Body of pancreas (tissue), 4 donors: ENCODE data around the gene CKM. TPM values are rescaled to one million over a fixed set of nuclear protein-coding genes. Genes with fewer than 3 reads are reported as not detected.
"Not testable (repeated sequence)": the region's sequence is repeated elsewhere in the genome, so short reads cannot be mapped to it uniquely, and the experiment has no call there.

Source experiments
- ATAC-seq: fragments of 150-250 bp; one replicate; pipeline ENCODE4 v1.9.1; 2016
- DNase-seq, 4 donors: peaks; one replicate each; pipeline ENCODE4 v3.0.0-alpha.2; 2019
- H3K27ac ChIP-seq, 4 donors: fragments of 200-600 bp; sonication (generic); 1 replicate in 3 of 4; 2 replicates in 1 of 4; pipeline versions ENCODE4 v1.5.1 to v1.6.1; 2016 to 2019; ENCODE audit warnings: mild to moderate bottlenecking in 1 of 4, mixed read lengths in 1 of 4, moderate library complexity in 1 of 4
- H3K27me3 ChIP-seq, 2 donors: fragments of 200-600 bp; sonication (generic); one replicate each; pipeline ENCODE4 v1.6.0; 2016; ENCODE audit warnings: mild to moderate bottlenecking in 1 of 2
- H3K36me3 ChIP-seq, 2 donors: fragments of 200-600 bp; sonication (generic); replicated peaks in 1 of 2; 2 replicates each; pipeline ENCODE4 v1.5.1; 2016; ENCODE audit warnings: low read depth in 2 of 2; ENCODE audit not compliant: insufficient read depth in 1 of 2
- H3K4me1 ChIP-seq: fragments of 200-600 bp; sonication (generic); one replicate; pipeline ENCODE4 v1.6.0; 2016
- H3K4me3 ChIP-seq, 2 donors: fragments of 200-600 bp; sonication (generic); 1 replicate in 1 of 2; 2 replicates in 1 of 2; pipeline ENCODE4 v1.5.1; 2016 to 2019
- H3K9me3 ChIP-seq, 3 donors: fragments of 200-600 bp; sonication (generic); 1 replicate in 2 of 3; 2 replicates in 1 of 3; pipeline ENCODE4 v1.5.1; 2016
- POLR2A ChIP-seq, 3 donors: fragments of 450-650 bp; IDR thresholded peaks; one replicate each; pipeline ENCODE4 v1.6.1; 2016; ENCODE audit warnings: antibody characterized with exemption in 3 of 3, mild to moderate bottlenecking in 2 of 3
- WGBS, 2 donors: methylation state at CpG; one replicate each; pipeline ENCODE4 v1.1.5; 2017; 5-methylcytosine and 5-hydroxymethylcytosine counted together
- intact Hi-C: fragments of 100-400 bp; cut with DNase I; formaldehyde crosslinking; loops from one replicate; pipeline ENCODE4 v1.15.1; 2023
- total RNA-seq, 2 donors: library from RNA; depleted of rRNA; stranded (reverse); fragments of >200 nt; gene quantifications; one replicate each; pipeline ENCODE4 v1.1.0, GENCODE V29; 2016
- TF ChIP-seq, protein P1 (sequence below), 7 experiments: fragments of 450-650 bp in 4 of 7; fragments of 200-600 bp in 3 of 7; sonication (generic) in 3 of 7; IDR thresholded peaks; one replicate each; pipeline ENCODE4 v1.5.1; 2016 to 2019; ENCODE audit warnings: antibody characterized with exemption in 7 of 7

The CKM gene
- total RNA-seq, 2 donors from 2014 or later, result not detected

DNA sequence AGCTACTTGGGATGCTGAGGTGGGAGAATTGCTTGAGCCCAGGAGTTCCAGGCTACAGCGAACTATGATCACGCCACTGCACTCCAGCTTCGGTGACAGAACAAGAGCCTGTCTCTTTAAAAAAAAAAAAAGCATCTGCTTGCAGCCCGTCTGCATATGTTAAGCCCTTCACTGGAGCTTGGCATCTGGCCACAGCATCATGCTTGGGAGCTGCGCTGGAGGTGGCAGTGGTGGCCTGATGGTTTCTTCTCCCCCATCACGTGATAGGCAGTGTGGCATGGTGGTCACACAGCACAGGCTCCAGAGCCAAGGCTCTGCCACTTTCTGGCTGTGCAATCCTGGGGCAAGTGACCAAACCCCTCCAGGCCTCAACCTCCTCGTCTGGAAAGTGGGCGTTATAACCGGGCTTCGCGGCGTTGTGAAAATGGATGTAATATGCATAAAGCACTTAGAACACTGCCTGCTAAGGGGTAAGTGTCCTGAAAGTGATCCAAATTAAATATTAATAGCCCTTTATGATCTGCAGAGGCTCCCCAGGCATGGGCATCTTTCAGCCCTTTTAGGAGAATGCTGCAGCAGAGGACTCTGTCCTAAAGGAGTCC is 47.2 kb downstream of the CKM start:
- ATAC-seq, result no peak
- TF ChIP-seq POLR2A (IDR thresholded peaks at IDR 0.05), result no peak
- TF ChIP-seq, protein P1, sequence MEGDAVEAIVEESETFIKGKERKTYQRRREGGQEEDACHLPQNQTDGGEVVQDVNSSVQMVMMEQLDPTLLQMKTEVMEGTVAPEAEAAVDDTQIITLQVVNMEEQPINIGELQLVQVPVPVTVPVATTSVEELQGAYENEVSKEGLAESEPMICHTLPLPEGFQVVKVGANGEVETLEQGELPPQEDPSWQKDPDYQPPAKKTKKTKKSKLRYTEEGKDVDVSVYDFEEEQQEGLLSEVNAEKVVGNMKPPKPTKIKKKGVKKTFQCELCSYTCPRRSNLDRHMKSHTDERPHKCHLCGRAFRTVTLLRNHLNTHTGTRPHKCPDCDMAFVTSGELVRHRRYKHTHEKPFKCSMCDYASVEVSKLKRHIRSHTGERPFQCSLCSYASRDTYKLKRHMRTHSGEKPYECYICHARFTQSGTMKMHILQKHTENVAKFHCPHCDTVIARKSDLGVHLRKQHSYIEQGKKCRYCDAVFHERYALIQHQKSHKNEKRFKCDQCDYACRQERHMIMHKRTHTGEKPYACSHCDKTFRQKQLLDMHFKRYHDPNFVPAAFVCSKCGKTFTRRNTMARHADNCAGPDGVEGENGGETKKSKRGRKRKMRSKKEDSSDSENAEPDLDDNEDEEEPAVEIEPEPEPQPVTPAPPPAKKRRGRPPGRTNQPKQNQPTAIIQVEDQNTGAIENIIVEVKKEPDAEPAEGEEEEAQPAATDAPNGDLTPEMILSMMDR (IDR thresholded peaks at IDR 0.05), result no peak
- no peak overlapping the region for H3K27ac ChIP-seq
- H3K4me1 ChIP-seq, result peaks cover 12% of the 10 kb centered on the region
- no peaks in the 10 kb centered on the region for H3K27me3 ChIP-seq
- 81 to 84% methylated on average over 12 of the region's 12 CpGs for WGBS, 2 donors
- H3K4me3 ChIP-seq, result no peak overlapping the region
- intact Hi-C loops, result no loop called here
- H3K9me3 ChIP-seq, result no peaks in the 10 kb centered on the region
- no peak for DNase-seq
- H3K36me3 ChIP-seq, result peaks cover 0 to 5% of the 10 kb centered on the region in 2 donors

DNA sequence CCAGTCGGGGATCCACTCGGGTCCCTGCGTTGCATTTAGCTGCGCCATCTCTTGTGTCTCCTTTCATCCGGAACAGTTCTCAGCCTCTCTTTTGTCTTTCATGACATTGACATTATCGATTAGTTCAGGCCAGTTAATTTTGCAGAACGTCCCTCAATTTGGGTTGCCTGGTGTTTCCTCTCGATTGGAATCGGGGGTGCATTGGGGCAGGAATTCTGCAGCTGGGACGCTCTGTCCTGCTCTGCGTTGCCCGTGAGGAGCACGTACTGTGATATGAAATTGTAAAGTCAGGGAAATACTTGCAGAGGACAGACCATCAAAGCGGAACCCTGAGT is 49.2 kb downstream of the CKM start:
- H3K9me3 ChIP-seq, result no peaks in the 10 kb centered on the region
- DNase-seq (no peak), ATAC-seq (no peak)
- peaks cover 12% of the 10 kb centered on the region for H3K4me1 ChIP-seq
- no peaks in the 10 kb centered on the region for H3K27me3 ChIP-seq
- intact Hi-C loops, result no loop called here
- H3K4me3 ChIP-seq, result no peak overlapping the region
- H3K36me3 ChIP-seq, result peaks cover 0 to 1% of the 10 kb centered on the region in 2 donors
- TF ChIP-seq, protein P1 (IDR thresholded peaks at IDR 0.05), result no peak
- TF ChIP-seq POLR2A (IDR thresholded peaks at IDR 0.05), result no peak
- WGBS, 2 donors, result 72 to 79% methylated on average over 14 of the region's 14 CpGs
- H3K27ac ChIP-seq, result peak overlapping the region in 2 of 4 donors; percentile 31 to 36

DNA sequence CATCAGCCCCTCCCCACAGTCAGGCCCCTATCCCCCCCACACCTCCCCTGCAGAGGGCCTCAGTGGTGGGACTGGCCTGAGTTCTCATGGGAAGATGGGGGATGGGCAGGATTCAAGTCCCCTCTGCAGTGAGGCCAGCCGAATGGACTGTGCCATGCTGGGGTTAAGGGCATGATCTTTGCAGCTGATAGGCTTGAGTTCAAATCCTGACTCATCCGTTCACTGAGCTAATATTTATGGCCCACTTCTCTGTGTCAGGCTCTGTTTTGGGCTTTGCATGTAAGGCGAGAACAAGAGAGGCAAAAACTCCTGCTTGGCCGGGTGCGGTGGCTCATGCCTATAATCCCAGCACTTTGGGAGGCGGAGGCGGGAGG is 51.0 kb downstream of the CKM start:
- TF ChIP-seq, protein P1 (IDR thresholded peaks at IDR 0.05), result no peak
- TF ChIP-seq POLR2A (IDR thresholded peaks at IDR 0.05), result no peak
- intact Hi-C loops, result no loop called here
- Histone ChIP-seq H3K9me3 (no peaks in the 10 kb centered on the region), H3K27me3 (no peaks in the 10 kb centered on the region), H3K36me3 (peaks cover 0 to 1% of the 10 kb centered on the region in 2 donors), H3K27ac (no peak overlapping the region), H3K4me1 (peaks cover 12% of the 10 kb centered on the region), H3K4me3 (no peak overlapping the region)
- ATAC-seq (no peak), DNase-seq (no peak)
- WGBS, 2 donors, result 70 to 78% methylated on average over 5 to 7 of the region's 7 CpGs

DNA sequence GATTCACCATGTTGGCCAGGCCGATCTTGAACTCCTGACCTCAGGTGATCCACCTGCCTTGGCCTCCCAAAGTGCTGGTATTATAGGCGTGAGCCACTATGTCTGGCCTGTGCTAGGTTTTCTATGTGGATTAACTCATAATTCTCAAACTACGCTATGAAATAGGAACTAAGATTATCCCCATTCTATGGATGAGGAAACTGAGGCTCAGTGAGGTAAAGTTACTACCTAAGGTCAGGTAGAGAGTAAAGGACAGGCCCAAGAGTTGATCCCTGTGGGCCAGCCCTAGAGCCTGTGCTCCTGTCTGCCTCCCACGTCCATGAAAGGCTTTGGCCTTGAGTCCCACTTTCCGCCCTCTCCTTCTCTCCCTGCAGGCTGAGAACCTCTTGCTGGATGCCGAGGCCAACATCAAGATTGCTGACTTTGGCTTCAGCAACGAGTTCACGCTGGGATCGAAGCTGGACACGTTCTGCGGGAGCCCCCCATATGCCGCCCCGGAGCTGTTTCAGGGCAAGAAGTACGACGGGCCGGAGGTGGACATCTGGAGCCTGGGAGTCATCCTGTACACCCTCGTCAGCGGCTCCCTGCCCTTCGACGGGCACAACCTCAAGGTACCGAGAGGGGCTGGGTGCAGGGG is 51.5 kb downstream of the CKM start:
- no peak for TF ChIP-seq POLR2A (IDR thresholded peaks at IDR 0.05)
- TF ChIP-seq, protein P1 (IDR thresholded peaks at IDR 0.05), result no peak
- intact Hi-C loops, result no loop called here

DNA sequence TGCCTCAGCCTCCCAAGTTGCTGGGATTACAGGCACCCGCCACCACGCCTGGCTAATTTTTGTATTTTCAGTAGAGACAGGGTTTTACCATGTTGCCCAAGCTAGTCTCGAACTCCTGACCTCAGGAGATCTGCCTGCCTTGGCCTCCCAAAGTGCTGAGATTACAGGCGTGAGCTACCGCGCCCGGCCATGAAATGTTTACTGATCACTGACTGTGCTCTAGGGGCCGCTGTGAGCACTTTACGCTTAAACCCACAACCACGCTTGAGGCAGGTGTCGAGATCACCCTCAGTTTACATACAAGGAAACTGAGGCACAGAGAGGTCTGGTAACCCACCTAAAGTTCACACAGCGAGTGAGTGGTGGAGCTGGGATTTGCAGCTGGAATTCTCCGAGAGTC is 52.7 kb downstream of the CKM start:
- H3K9me3 ChIP-seq, H3K27me3 ChIP-seq, H3K4me3 ChIP-seq, H3K27ac ChIP-seq, ATAC-seq, DNase-seq, H3K36me3 ChIP-seq, intact Hi-C loops: not testable (repeated sequence)
- H3K4me1 ChIP-seq, result peaks cover 12% of the 10 kb centered on the region
- 87 to 92% methylated on average over 13 of the region's 13 CpGs for WGBS, 2 donors

More for the DNA sequence above, 51.5 kb downstream of the CKM start:
- H3K9me3 ChIP-seq, result no peaks in the 10 kb centered on the region
- no peak for ATAC-seq
- no peak for DNase-seq
- WGBS, 2 donors, result 88% methylated on average over 11 to 21 of the region's 21 CpGs
- H3K4me1 ChIP-seq, result peaks cover 12% of the 10 kb centered on the region
- H3K27me3 ChIP-seq, result no peaks in the 10 kb centered on the region
- H3K36me3 ChIP-seq, result peaks cover 0 to 1% of the 10 kb centered on the region in 2 donors
- H3K4me3 ChIP-seq, result no peak overlapping the region
- H3K27ac ChIP-seq, result no peak overlapping the region
